Measurements from ENCODE around the gene EVC2. TPM values are rescaled to one million over a fixed set of nuclear protein-coding genes. Genes with fewer than 3 reads are reported as not detected.

Gene EVC2
- total RNA-seq, 2 experiments from 2014 or later, result 0.04 TPM; not detected in 1

DNA sequence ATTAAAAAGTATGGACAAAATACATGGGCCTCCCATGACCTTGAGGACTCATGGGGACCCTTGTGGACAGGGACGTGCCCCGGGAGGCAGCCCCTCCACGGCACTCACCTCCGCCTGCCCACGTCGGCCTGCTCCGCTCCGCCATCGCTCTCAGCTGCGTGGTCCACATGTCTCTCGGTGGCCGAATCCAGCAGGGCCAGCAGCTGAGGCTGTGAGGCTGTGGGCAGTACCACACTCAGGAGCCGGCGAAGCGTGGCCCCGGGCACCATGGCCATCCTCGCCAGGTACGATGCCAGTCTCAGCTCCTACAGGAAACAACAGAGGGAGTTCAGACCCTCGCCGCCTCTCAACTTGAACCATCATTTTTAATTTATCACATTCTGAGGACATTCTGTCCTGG is 140.0 kb downstream of the EVC2 start:
- peaks cover 4% of the 10 kb centered on the region for H3K27me3 Mint-ChIP-seq
- H3K9me3 Mint-ChIP-seq, result no peaks in the 10 kb centered on the region
- no peak for DNase-seq
- H3K4me3 Mint-ChIP-seq, result no peak overlapping the region
- no peak overlapping the region for H3K27ac Mint-ChIP-seq
- no peaks in the 10 kb centered on the region for H3K36me3 Mint-ChIP-seq
- no peaks in the 10 kb centered on the region for H3K4me1 Mint-ChIP-seq

DNA sequence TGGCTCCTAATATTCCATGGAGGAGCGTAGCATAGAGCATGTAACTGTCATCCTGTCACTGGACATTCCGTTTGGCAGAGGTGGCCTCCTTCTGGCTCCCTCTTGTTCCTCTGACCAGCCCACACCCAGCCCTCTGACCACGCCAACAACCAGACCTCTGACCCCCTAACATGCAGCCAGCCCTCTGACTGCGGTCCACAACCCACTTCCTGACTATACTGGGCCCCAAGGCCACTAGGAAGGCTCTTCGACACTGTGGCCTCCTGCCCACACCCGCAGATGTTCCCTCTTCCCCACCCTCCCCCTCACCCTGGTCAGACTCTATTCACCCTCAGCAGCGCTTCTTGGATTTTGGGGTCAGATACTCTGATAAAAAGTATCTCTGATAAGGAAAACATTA is 141.4 kb downstream of the EVC2 start:
- no peak for DNase-seq
- H3K36me3 Mint-ChIP-seq, result no peaks in the 10 kb centered on the region

DNA sequence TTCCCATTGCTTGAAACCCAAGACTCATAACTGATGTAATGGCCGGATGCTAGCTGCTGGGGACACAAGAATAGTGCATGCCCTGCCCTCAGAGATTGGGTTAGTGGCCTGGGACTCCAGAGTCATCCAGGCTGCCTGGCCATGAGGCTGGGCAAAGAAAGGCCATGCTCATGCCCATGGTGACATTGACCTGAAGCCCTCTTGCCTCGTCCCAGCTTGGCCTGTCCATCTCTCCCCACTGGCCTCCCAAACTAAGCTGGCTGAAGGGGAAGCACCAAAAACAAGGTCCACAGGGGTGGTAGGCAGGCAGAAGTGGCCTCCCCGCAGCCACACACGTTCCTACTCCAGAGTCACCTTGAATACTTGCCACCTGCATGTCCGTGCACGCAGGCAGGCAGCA is 141.8 kb downstream of the EVC2 start:
- Mint-ChIP-seq H3K4me3 (no peak overlapping the region), H3K9me3 (no peaks in the 10 kb centered on the region), H3K4me1 (no peaks in the 10 kb centered on the region), H3K27me3 (peaks cover 4% of the 10 kb centered on the region), H3K27ac (no peak overlapping the region), H3K36me3 (no peaks in the 10 kb centered on the region)
- no peak for DNase-seq

More for the DNA sequence above, 141.4 kb downstream of the EVC2 start:
- peaks cover 4% of the 10 kb centered on the region for H3K27me3 Mint-ChIP-seq
- no peak overlapping the region for H3K27ac Mint-ChIP-seq
- H3K4me1 Mint-ChIP-seq, result no peaks in the 10 kb centered on the region
- H3K4me3 Mint-ChIP-seq, result no peak overlapping the region
- no peaks in the 10 kb centered on the region for H3K9me3 Mint-ChIP-seq

DNA sequence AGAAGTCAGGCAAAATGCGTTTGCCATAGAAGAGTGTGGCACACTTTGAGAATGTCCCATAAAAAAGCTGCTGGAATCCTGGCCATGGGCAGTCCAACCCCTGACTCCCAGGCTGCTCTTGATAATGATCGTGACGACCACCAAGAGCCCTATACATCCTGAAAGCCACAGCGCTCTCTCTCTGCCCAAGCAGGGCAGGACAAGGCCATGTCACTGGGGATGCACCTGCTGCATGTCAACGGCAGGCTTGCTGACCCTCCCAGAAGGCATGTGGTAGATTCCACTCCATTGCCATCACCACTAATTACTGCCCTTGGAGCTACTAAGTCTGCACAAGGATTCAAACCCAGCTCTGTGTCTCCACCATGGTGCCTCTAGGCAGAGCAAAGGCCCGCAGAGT is 144.5 kb downstream of the EVC2 start:
- Mint-ChIP-seq H3K36me3 (no peaks in the 10 kb centered on the region), H3K9me3 (no peaks in the 10 kb centered on the region), H3K4me1 (no peaks in the 10 kb centered on the region), H3K27ac (no peak overlapping the region), H3K4me3 (no peak overlapping the region), H3K27me3 (peaks cover 4% of the 10 kb centered on the region)
- DNase-seq, result no peak

DNA sequence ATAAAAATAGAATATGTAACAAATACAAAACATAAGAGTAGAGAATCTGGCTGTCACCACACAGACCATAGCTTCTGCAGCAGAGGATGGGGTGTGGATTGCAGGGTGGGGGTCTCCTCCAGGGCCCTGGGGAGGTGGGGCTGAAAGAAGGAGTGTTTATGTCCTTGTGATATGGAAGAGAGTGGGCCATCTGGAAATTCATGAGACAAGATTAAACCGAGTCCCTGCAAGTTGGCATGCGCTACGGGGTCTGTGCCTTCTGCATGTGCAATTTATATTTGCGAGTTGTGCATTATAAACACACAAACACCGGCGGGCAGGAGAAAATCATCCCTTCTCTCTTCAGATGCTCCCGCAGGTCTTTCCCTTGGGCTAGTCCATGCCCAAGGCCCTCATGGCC is 145.9 kb downstream of the EVC2 start:
- Mint-ChIP-seq H3K4me3 (no peak overlapping the region), H3K4me1 (no peaks in the 10 kb centered on the region), H3K27ac (no peak overlapping the region), H3K27me3 (peaks cover under 1% of the 10 kb centered on the region), H3K36me3 (no peaks in the 10 kb centered on the region), H3K9me3 (no peaks in the 10 kb centered on the region)
- DNase-seq, result no peak

DNA sequence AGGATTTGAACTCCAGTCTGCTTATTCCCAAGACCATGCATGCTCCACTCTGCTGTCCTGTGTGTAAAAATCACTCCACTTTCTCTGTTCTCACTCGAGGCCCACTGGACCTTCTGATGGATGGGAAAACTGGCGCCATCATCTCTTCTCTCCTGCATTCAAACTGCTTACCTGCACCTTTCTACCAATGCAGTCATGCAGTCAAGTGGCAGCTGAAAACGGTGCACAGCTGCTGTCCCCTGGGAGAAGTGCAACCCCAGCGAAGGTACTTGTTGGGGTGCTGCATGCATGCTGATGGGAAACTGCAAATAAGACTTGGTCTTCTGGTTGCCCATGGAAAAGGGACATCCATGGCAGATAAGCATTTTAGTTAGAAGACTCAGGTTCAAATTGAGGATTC is 147.1 kb downstream of the EVC2 start:
- H3K27ac Mint-ChIP-seq, result no peak overlapping the region
- no peaks in the 10 kb centered on the region for H3K9me3 Mint-ChIP-seq
- no peak overlapping the region for H3K4me3 Mint-ChIP-seq
- no peaks in the 10 kb centered on the region for H3K4me1 Mint-ChIP-seq
- H3K27me3 Mint-ChIP-seq, result no peaks in the 10 kb centered on the region
- no peak for DNase-seq
- H3K36me3 Mint-ChIP-seq, result no peaks in the 10 kb centered on the region

DNA sequence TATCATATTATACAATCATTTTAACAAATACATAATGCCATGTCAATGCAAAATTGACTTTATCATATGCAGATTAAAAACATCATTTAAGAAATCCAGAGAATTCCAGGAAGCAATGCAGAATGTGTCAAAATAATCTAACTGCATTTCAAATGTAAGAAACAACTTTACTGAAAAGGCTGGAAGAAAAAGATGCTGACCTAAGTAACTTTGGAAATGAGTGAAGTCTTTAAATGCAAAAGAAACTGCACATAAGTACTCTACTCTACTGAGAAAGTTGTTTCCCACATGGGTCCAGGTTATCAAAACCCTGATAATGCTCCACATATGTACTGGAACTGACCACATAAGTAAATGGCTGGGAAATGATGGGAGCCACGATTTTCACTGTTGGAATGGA is 149.9 kb downstream of the EVC2 start:
- H3K27ac Mint-ChIP-seq, result no peak overlapping the region
- H3K9me3 Mint-ChIP-seq, result no peaks in the 10 kb centered on the region
- H3K4me3 Mint-ChIP-seq, result no peak overlapping the region
- no peaks in the 10 kb centered on the region for H3K4me1 Mint-ChIP-seq
- no peaks in the 10 kb centered on the region for H3K27me3 Mint-ChIP-seq
- no peaks in the 10 kb centered on the region for H3K36me3 Mint-ChIP-seq
- no peak for DNase-seq

DNA sequence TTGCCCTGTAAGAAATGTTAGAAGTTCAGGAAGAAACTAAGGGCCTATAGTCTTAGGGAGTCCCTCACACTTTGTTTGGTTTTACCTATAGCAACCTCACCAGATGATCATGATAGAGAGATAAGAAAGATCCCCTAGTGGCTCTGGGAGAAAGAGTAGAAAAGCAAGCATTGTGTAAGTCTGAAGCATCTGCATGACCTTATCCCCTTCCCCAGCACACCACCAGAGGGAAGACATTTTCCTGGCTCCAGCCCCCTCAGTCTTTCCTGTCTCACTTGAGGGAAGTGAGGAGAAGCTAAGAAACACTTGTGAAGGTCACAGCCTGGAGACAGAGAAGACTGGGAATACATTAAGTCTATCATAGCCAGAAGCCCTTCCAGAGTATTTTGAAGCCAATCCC is 154.0 kb downstream of the EVC2 start:
- Mint-ChIP-seq H3K4me1 (no peaks in the 10 kb centered on the region), H3K27ac (no peak overlapping the region), H3K4me3 (no peak overlapping the region), H3K36me3 (no peaks in the 10 kb centered on the region), H3K9me3 (peaks cover 6% of the 10 kb centered on the region), H3K27me3 (no peaks in the 10 kb centered on the region)
- DNase-seq, result no peak

DNA sequence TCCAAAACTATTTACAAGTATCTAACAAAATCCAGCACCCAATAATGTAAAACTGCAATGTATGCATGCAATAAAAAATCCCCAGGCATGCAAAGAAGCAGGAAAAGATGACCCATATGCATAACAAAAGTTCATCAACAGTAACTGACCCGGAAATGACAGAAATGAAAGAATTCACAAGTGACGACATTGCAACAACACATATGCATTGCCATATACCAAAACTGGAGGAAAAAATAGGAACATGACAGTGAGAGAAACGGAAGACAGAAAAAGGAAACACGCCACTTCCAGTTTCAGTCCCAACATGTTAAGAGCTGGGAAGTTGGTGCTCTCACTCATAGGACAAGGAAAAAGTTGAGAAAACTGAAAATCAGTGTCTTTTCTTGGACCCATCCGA is 154.6 kb downstream of the EVC2 start:
- peaks cover 6% of the 10 kb centered on the region for H3K9me3 Mint-ChIP-seq
- DNase-seq, result no peak
- no peaks in the 10 kb centered on the region for H3K36me3 Mint-ChIP-seq
- H3K4me1 Mint-ChIP-seq, result no peaks in the 10 kb centered on the region
- no peak overlapping the region for H3K4me3 Mint-ChIP-seq
- H3K27me3 Mint-ChIP-seq, result no peaks in the 10 kb centered on the region
- no peak overlapping the region for H3K27ac Mint-ChIP-seq

DNA sequence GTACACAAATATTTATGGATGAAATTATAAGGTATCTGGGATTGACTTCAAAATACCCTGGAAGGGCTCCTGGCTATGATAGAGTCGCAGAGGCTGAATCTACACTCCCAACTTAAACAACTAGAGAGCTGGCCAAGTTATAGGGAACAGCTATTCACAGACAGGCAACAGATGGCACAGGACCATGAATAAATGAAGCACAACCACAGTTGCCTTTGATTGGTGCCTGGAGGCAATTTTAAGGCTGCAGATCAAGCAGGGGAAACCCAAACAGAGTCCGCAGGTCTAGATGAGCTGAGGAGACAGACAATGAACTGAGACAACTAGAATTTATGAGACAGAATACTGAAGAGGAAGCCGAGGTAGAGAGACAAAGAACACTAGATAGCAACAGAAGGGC is 155.9 kb downstream of the EVC2 start:
- Mint-ChIP-seq H3K4me3 (no peak overlapping the region), H3K36me3 (no peaks in the 10 kb centered on the region), H3K27ac (no peak overlapping the region), H3K27me3 (no peaks in the 10 kb centered on the region), H3K4me1 (no peaks in the 10 kb centered on the region), H3K9me3 (peaks cover 7% of the 10 kb centered on the region)
- no peak for DNase-seq

DNA sequence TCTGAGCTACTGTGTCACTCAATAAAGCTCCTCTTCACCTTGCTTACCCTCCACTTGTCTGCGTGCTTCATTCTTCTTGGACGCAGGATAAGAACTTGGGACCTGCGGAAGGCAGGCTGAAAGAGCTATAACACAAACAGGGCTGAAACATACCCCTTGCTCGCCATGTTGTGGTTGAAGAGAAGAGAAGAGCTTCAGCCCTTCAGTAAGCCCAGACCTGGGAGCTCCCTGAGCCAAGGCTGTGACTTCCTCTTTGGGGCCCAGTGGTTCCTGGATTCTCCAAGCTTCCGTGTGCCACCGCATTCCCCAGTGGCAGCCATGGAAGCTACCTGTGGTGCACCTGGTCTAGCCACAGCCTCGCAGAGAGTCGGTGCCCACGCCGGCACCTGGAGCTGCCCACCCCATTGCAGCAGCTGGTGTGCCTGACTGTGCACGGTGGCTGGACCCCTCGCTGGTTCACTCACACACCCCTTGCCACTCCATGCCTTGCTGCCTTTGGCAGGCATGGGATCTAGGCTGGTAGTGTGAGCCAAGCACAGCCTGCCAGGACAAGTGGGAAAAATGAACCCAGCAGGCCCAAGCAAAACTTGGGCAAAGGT is 160.6 kb downstream of the EVC2 start:
- no peak overlapping the region for H3K4me3 Mint-ChIP-seq
- no peaks in the 10 kb centered on the region for H3K36me3 Mint-ChIP-seq
- no peaks in the 10 kb centered on the region for H3K27me3 Mint-ChIP-seq
- no peak for DNase-seq
- H3K9me3 Mint-ChIP-seq, result peaks cover 7% of the 10 kb centered on the region
- no peaks in the 10 kb centered on the region for H3K4me1 Mint-ChIP-seq
- no peak overlapping the region for H3K27ac Mint-ChIP-seq

DNA sequence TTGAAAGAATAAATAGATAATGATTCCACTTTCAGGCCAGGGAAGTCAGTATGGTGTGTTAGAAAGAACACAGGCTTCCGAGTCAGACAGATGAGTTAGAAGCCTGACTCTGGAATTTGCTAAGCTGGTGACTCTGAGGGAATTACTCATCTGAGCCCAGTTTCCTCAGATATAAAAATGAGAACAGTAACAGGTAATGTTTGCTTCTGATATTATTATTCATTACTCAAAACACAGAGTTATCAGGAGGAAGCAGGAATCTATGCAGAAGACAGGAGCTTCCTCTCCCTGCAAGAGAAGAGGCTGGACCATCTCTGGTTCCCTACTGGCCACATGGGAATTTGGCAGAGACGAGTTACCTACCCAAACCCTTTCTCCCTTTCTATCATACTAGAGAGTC is 163.1 kb downstream of the EVC2 start:
- H3K36me3 Mint-ChIP-seq, result no peaks in the 10 kb centered on the region

DNA sequence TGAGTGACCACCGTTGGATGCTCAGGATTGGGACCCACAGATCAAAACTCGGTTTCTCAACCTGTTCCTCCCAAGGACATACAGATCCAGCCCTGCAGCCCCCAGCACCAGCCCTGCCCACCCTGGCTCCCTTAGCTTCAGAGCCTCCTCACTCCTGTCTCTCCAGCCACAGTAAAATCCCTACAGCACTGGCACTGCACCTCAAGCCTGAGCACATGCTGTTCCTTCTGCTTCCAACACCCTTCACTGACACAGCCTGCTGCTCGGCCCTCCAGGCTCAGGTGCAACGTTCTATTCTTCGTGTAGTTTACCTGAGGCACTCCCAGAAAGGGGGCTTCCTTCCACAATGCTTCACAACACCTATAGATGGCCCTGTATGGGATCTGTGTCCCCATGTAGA is 163.6 kb downstream of the EVC2 start:
- DNase-seq, result no peak
- no peak overlapping the region for H3K4me3 Mint-ChIP-seq
- no peaks in the 10 kb centered on the region for H3K4me1 Mint-ChIP-seq
- H3K27me3 Mint-ChIP-seq, result no peaks in the 10 kb centered on the region
- H3K9me3 Mint-ChIP-seq, result peaks cover 3% of the 10 kb centered on the region
- H3K36me3 Mint-ChIP-seq, result no peaks in the 10 kb centered on the region
- H3K27ac Mint-ChIP-seq, result no peak overlapping the region

More for the DNA sequence above, 163.1 kb downstream of the EVC2 start:
- peaks cover 7% of the 10 kb centered on the region for H3K9me3 Mint-ChIP-seq
- H3K27me3 Mint-ChIP-seq, result no peaks in the 10 kb centered on the region
- H3K27ac Mint-ChIP-seq, result no peak overlapping the region
- DNase-seq, result no peak
- no peaks in the 10 kb centered on the region for H3K4me1 Mint-ChIP-seq
- H3K4me3 Mint-ChIP-seq, result no peak overlapping the region

DNA sequence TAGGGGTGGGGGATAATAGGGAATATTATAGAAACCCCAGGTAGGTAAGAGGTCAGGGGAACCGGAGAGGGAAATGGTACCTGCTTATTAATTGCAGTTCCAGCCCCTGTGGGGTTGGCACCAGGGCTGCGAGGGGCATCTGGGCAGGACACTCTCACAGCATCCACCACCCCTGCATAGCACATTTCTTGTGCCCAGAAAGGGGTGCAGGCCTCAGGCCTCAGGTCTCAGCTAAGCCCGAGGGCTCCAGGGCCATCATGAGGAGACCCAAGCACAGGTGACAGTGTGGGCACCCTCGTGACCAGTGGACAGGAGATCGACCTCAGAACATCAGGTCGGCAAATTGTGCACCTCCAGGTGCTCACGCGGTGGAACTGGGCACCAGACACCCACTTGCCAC is 164.7 kb downstream of the EVC2 start:
- H3K36me3 Mint-ChIP-seq, result no peaks in the 10 kb centered on the region
- H3K27me3 Mint-ChIP-seq, result no peaks in the 10 kb centered on the region
- no peak for DNase-seq
- H3K27ac Mint-ChIP-seq, result no peak overlapping the region
- no peak overlapping the region for H3K4me3 Mint-ChIP-seq
- peaks cover 1% of the 10 kb centered on the region for H3K9me3 Mint-ChIP-seq
- H3K4me1 Mint-ChIP-seq, result no peaks in the 10 kb centered on the region

DNA sequence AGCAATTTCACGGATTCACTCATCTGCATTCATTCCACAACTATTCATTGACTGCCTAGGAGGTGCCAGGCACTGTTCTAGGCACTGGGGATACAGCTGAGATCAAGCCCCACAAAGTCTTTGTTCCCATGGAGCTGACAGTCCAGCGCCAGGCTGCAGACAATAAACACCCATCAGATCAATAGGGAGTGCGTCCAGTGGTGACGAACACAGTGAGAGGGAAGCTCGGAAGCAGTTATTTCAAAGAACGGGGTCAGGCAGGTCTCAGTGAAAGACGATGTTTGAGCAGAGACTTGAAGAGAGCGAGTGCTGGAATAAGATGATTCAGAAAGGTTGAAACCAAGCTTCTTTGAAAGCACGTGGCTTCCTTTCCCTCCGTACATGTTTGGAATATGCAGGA is 167.2 kb downstream of the EVC2 start:
- Mint-ChIP-seq H3K4me3 (no peak overlapping the region), H3K36me3 (no peaks in the 10 kb centered on the region), H3K9me3 (no peaks in the 10 kb centered on the region), H3K4me1 (no peaks in the 10 kb centered on the region), H3K27ac (no peak overlapping the region), H3K27me3 (peaks cover 4% of the 10 kb centered on the region)
- DNase-seq, result no peak

DNA sequence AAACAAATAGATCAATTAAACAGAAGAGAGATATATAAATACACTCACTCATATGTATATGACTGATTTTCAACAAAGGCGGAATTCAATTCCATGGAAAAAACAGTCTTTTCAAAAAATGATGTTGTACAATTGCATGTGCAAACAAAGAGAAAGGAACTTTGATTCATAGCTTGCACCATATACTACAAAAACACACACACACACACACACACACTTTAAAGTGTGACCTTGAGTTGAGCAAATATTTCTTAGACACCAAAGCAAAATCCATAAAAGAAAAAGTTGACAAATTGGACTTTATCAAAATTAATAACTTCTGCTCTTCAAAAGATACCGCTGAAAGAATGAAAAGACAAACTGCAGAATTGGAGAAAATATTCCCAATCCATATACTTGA is 168.8 kb downstream of the EVC2 start:
- Mint-ChIP-seq H3K27me3 (peaks cover 4% of the 10 kb centered on the region), H3K27ac (no peak overlapping the region), H3K4me3 (no peak overlapping the region), H3K9me3 (peaks cover 8% of the 10 kb centered on the region), H3K36me3 (no peaks in the 10 kb centered on the region), H3K4me1 (no peaks in the 10 kb centered on the region)
- no peak for DNase-seq

DNA sequence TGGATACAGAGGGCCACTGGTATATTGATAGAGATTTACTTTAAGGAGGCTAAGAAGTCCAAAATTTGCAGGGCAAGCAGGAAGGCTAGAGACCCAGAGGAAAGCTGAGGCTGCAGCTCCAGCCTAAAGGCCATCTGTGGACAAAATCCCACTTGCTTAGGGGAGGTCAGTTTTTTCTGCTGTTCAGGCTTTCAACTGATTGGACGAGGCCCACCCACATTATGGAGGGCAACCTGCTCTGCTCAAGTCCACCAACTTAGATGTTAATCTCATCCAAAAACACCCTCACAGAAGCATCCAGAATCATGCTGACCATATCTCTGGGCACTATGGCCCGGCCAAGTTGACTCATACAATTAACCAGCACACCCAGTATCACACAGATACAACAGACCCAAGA is 176.3 kb downstream of the EVC2 start:
- Mint-ChIP-seq H3K9me3 (peaks cover 12% of the 10 kb centered on the region), H3K4me3 (no peak overlapping the region), H3K27me3 (peaks cover 4% of the 10 kb centered on the region), H3K27ac (no peak overlapping the region), H3K36me3 (no peaks in the 10 kb centered on the region), H3K4me1 (no peaks in the 10 kb centered on the region)
- DNase-seq, result no peak

All from activated naive CD8-positive, alpha-beta T cell treated with anti-CD3 and anti-CD28 coated beads for 36 hours (primary cell).